GM21619 (cell line): ENCODE data around the gene KRT7.

Experiments used
- ATAC-seq: cut with Tn5 transposase; IDR thresholded peaks from one replicate; pipeline ENCODE4 v1.9.1; 2021; ENCODE audit not compliant: unreplicated experiment

KRT7 gene

DNA sequence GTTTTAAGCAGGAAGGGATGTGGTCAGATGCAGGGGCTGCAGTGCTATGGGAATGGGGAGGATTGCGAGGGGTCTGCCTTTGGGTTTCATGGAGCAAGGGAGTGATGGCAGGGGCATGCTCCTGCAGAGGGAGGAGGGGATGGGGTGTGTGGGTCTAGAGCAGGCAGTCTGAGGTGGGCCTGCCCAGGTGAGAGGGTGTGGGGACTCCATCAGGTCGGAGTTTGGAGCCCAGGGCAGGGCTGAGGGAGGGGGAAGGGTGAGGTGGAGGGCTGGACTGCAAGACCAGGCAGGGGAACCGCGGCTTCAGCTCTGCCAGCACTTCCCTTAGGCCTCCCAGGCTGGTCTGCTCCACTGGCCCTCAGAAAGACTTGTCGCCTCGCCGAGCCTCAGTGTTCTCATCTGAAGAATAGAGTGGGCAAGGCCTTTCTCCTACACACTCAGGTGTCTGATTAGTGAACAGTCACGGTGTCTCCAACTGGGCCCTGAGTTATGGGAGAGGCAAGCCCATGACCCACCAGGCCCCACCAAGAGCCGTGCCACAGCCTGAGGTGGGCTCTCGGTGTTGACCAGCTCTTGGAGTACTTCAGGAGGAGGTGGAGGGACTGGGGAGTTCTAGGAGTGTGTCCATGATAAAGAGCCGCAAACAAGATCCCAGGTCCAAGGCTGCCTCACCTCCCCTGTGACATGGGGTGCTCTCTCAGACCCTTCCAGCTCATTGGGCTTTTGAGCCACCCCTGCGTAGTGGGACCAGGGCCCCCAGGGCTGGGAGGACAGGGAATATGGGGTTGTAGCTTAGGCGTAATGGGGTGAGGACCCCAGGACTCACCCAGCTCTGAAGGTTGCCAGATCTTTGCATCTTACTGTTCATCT, 21.1 kb upstream of the KRT7 start:
- no peak for ATAC-seq

DNA sequence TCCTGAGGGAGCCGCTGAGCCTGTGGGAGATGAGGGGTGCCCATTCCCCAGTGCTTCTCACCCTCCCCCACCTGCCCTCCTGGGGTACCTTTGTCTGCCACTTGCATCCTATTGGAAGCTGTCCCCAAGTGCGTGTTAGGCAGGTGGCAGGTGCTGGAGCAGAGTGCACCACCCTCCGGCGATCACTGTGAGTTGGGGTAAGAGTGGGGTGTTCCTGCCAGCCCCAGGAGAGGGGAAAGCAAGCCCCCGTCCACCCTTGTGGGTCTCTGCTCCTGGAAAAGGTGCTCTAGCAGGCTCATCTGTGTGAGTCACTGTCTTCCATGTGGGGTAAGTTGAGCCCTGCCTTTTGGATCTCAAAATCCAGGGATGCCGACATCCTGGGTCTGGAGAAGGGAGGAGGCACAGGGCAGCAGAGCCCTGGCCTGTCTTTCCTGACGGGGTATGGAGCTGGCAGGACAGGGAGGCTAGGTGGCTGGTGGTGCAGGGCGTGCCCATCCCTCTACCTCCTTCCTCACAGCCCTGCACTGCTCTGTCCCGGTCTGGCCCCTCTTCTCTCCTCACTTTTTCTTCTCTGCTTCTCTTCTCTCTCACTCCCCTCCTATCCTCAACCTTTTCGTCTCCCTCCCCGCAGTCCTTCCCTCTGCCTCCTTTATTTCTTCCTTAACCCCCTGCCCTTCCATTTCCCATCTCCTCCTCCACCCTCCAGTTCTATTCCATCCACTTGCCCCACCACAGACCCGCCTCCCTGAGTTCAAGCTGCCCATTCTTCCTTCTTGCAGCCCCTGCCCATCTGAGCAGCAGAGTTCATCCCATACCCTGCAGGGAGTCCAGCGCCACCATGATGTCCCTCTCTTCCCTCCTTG, 20.1 kb upstream of the KRT7 start:
- ATAC-seq, result no peak

GRCh38 chr12:52213564-52214420, 19.3 kb upstream of the KRT7 start:
- ATAC-seq, result no peak

DNA sequence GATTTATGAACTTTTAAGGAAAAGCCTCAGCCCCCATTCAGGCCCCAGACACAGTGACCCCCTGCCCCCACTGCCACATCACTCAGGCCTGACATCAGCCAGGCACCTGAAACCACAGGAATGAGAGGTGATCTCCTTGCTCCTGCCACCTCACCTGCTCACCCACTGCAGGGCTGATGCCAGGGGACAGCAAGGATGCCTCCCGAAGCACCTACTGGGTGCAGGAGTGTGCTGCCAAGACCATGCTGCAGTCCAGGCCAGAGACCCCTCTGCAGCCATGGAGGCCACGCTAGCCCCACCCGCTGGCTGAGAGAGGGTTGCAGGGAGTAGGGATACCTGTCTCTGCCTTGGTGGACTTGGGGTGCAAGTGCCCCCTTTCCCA, 18.6 kb upstream of the KRT7 start:
- no peak for ATAC-seq

- ATAC-seq, result no peak
These were observed 17.4 kb upstream of the KRT7 start for GRCh38 chr12:52215587-52216031.

DNA sequence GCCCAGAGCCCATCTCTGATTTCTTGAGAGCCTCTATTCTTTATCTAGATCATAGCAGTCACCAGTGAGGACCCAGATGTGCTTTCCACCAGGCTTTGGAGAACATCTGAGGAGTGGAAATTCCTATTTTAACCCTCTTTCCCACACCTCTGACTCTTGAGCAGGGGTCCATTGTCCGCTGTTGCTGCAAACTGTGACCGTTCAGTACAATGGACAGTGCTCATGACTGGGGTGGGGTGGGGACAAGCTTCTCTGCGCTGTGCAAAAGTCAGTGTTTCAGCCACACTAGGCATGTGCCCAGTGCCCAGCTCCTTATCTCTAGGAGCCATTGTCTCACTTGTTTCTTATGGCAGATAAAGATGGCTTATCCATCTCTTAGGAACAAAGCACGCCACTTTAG, 16.9 kb upstream of the KRT7 start:
- no peak for ATAC-seq

GRCh38 chr12:52216807-52217206, 16.2 kb upstream of the KRT7 start:
- ATAC-seq, result no peak

GRCh38 chr12:52217223-52217622, 15.8 kb upstream of the KRT7 start:
- no peak for ATAC-seq

DNA sequence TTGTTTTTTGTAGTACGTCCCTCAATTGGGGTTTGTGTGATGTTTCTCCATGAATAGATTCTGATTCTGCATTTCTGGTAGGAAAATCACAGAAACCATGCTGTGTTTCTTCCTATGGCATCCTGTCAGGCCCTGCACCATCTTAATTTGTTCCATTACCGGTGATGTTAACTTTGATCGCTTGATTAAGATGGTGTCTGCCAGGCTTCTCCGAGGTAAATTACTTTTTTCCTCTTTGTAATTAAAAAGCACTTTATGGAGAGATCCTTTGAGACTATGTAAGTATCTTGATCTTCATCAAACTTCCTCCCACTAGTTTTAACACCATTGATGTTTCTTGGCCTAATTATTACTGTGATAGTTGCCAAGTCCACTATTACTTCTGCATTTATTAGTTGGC, 15.0 kb upstream of the KRT7 start:
- no peak for ATAC-seq

DNA sequence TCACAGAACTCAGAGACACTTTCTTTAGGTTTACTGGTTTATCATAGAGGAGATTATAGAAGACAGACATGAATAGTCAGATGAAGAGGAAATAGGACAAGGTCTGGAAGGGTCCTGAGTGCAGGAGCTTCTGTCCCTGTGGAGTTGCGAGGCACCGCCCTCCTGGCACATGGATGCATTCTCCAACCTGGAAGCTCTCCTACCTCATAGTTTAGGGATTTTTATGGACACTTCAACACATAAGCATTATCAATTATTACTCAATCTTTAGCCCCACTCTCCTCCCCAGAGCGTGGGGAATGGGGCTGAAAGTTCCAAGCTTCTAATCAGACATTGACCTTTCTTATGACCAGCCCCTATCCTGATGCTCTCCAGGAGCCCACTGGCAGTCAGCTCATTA, 12.6 kb upstream of the KRT7 start:
- ATAC-seq, result no peak

DNA sequence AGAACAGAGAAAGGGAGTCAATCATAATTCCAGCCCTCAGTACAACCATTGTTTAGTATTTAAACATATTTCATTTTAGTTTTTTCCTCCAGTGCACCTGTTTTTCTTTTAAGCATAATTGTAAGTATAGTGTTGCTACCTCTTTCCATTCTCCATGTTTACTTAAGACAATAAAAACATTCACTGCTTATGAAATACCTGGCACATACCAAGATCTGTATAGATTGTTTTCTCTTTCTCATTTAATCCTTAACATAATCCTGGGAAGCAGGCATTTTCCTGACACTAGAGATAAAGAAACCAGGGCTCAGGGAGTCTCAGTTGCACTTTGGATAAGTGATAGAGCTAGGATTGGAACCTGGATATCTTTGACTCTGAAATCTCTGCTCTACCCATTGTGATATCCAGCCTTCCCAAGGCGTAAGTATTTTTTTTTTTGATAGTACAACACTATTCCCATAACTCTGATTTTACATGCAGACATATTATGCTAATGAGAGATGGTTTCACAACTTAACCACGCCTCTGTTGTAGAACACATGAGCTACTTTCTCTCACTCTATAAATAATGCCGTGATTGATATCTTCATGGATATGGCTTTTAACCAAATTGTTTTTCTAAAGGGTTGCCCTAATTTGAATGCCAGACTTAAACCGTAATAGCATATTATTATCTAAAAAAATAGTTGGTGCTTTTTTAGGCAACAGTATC, 11.8 kb upstream of the KRT7 start:
- no peak for ATAC-seq

- no peak for ATAC-seq
These were observed 11.1 kb upstream of the KRT7 start for GRCh38 chr12:52221912-52222457.

DNA sequence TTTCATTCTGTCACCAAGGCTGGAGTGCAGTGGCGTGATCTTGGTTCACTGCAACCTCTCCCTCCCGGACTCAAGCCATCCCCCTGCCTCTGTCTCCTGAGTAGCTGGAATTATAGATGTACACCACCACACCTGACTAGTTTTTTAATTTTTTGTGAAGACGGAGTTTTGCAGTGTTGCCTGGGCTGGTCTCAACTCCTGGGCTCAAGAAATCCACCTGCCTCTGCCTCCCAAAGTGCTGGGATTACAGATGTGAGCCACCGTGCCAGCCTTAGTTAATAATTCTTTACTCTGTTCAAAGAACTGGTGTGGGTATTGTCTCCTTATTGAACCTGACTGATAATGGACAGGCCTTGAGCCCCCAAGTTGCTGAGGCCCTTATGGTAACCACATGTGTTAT, 10.4 kb upstream of the KRT7 start:
- no peak for ATAC-seq

GRCh38 chr12:52223406-52224039, 9.5 kb upstream of the KRT7 start:
- ATAC-seq, result no peak

DNA sequence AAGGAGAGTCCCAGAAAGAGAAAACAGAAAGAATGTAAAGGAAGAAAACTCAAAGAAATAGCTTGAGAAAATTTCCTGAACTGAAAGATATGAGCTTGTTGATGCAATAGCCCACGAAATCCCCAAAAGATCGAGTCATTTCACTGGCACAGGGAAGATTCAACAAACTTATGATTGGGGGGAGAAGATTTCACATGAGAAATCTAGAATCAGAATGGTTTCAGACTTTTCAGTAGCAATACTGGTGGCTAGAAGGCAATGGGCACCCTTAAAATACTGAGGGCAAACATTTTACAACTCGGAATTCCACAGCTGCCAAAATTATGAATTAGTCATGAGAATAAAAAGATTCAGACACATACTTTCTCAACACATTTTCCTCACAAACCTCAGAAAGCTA, 8.9 kb upstream of the KRT7 start:
- no peak for ATAC-seq

GRCh38 chr12:52225752-52226151, 7.3 kb upstream of the KRT7 start:
- no peak for ATAC-seq

DNA sequence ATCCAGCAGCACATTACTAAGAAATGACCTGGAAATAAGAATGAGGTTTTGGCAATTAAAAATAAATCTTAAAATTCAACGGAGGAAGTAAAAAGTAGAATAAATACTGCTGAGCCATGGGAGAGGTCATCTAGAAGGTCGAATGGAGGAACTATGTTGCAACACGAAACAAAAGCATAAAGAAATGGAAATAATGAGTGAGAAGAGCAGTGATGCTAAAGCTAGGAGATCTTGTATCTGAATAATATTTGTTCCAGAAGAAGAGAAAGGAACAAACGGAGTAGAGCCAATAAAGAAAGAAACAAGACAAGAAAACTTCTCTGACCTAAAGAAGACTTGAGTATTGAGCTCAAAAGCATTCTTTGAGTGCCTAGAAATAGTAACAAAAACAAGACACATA, 6.6 kb upstream of the KRT7 start:
- no peak for ATAC-seq

DNA sequence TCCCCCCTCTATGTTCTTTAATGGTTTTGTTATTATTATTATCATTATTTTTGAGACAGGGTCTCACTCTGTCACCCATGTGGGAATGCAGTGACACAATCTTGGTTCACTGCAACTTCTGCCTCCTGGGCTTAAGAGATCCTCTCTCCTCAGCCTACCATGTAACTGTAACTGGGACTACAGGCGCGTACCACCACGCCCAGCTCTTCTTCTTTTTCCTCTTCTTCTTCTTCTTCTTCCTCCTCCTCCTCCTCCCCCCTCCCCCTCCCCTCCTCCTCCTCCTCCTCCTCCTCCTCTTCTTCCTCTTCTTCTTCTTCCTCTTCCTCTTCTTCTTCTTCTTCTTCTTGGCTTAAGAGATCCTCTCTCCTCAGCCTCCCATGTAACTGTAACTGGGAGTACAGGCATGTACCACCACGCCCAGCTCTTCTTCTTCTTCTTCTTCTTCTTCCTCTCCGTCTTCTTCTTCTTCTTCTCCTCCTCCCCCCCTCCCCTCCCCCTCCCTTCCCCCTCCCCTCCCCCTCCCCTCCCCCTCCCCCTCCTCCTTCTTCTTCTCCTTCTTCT, 5.4 kb upstream of the KRT7 start:
- no peak for ATAC-seq

DNA sequence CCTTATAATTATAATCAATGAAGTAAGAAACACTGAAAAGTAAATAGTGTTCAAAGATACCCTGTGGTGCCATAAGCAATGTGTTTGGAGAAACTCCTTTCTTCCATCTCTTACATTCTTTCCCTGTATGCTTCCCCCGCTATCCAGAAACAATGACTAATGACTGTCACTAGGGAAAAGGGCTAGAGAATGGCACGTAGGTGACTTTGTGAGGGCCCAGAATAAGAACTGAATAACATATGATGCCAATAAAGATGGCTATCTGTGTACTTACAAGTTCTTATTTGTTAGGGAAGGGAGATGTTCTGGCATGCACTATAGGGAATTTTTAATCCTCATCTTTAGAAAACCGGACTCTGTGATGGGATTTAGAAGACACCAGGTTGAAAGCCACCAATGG, 4.7 kb upstream of the KRT7 start:
- no peak for ATAC-seq

- ATAC-seq, result no peak
These were observed 4.1 kb upstream of the KRT7 start for GRCh38 chr12:52228931-52229330.
